Astrocyte (in vitro differentiated cells and primary cell): Measurements from ENCODE around the gene PXN. TPM values are rescaled to one million over a fixed set of nuclear protein-coding genes. Genes with fewer than 3 reads are reported as not detected.

ENCODE experiments used
- DNase-seq: peaks from one replicate; pipeline ENCODE4 v3.0.0-alpha.2; 2010; ENCODE audit warnings: low read depth
- FAIRE-seq: peaks from 2 replicates; lab custom pipeline; 2011; peaks lifted over from hg19 to GRCh38; lab: Jason Lieb, UNC
- H2AFZ ChIP-seq: 2 replicates; pipeline ENCODE4 v1.6.0; 2012; ENCODE audit warnings: low read depth, low read length, inconsistent platforms
- H3K27ac ChIP-seq: 2 replicates; pipeline ENCODE4 v1.5.1; 2011; ENCODE audit warnings: low read depth, low read length, inconsistent platforms
- H3K27me3 ChIP-seq: 2 replicates; pipeline ENCODE4 v1.6.0; 2011; ENCODE audit warnings: low read length, inconsistent platforms; ENCODE audit not compliant: insufficient read depth
- H3K36me3 ChIP-seq: 2 replicates; pipeline ENCODE4 v1.5.1; 2011; ENCODE audit warnings: low read length, inconsistent platforms; ENCODE audit not compliant: insufficient read depth
- H3K4me1 ChIP-seq: 2 replicates; pipeline ENCODE4 v1.5.1; 2011; ENCODE audit warnings: low read length, inconsistent platforms; ENCODE audit not compliant: insufficient read depth
- H3K4me2 ChIP-seq: 2 replicates; pipeline ENCODE4 v1.6.0; 2012; ENCODE audit warnings: low read length, inconsistent platforms
- H3K4me3 ChIP-seq: 2 replicates; pipeline ENCODE4 v1.5.1; 2011; ENCODE audit warnings: low read depth, mild to moderate bottlenecking, low read length, inconsistent platforms; ENCODE audit not compliant: insufficient read depth
- H3K79me2 ChIP-seq: 2 replicates; pipeline ENCODE4 v1.6.0; 2012; ENCODE audit warnings: mild to moderate bottlenecking, low read length, inconsistent platforms; ENCODE audit not compliant: insufficient read depth
- H3K9ac ChIP-seq: 2 replicates; pipeline ENCODE4 v1.6.0; 2012; ENCODE audit warnings: mild to moderate bottlenecking, low read length, inconsistent platforms
- H3K9me3 ChIP-seq: 2 replicates; pipeline ENCODE4 v1.5.1; 2012; ENCODE audit warnings: low read depth, mild to moderate bottlenecking, low read length, inconsistent platforms; ENCODE audit not compliant: insufficient read depth
- H4K20me1 ChIP-seq: 2 replicates; pipeline ENCODE4 v1.6.0; 2012; ENCODE audit warnings: low read length, inconsistent platforms; ENCODE audit not compliant: insufficient read depth
- H3K27ac Mint-ChIP-seq: one replicate; pipeline ENCODE4 v1.8.0; 2021; ENCODE audit warnings: mild to moderate bottlenecking, mixed read lengths; ENCODE audit not compliant: unreplicated experiment
- H3K27me3 Mint-ChIP-seq: one replicate; pipeline ENCODE4 v1.8.0; 2021; ENCODE audit warnings: low read depth, mixed read lengths; ENCODE audit not compliant: unreplicated experiment
- H3K36me3 Mint-ChIP-seq: one replicate; pipeline ENCODE4 v1.8.0; 2021; ENCODE audit warnings: low read depth, mixed read lengths; ENCODE audit not compliant: unreplicated experiment
- H3K4me1 Mint-ChIP-seq: one replicate; pipeline ENCODE4 v1.8.0; 2021; ENCODE audit warnings: low read depth, mixed read lengths; ENCODE audit not compliant: unreplicated experiment
- H3K4me3 Mint-ChIP-seq: one replicate; pipeline ENCODE4 v1.8.0; 2021; ENCODE audit warnings: mild to moderate bottlenecking, moderate library complexity, mixed read lengths; ENCODE audit not compliant: unreplicated experiment
- H3K9me3 Mint-ChIP-seq: one replicate; pipeline ENCODE4 v1.8.0; 2021; ENCODE audit warnings: mild to moderate bottlenecking, mixed read lengths; ENCODE audit not compliant: unreplicated experiment
- CTCF ChIP-seq: IDR thresholded peaks from 2 replicates; pipeline ENCODE4 v1.5.1; 2011; ENCODE audit warnings: low read depth, mild to moderate bottlenecking, inconsistent platforms, low read length, moderate library complexity; ENCODE audit not compliant: insufficient read depth
- EZH2 ChIP-seq: IDR thresholded peaks from 2 replicates; pipeline ENCODE4 v1.6.1; 2012; ENCODE audit warnings: mild to moderate bottlenecking, low read length, inconsistent platforms; ENCODE audit not compliant: insufficient read depth
- total RNA-seq: library from RNA; stranded (reverse); gene quantifications from 2 replicates; pipeline ENCODE4 v1.2.1, GENCODE V29; 2021

Gene PXN
- total RNA-seq, 1 donor from 2014 or later, result 151 TPM

DNA sequence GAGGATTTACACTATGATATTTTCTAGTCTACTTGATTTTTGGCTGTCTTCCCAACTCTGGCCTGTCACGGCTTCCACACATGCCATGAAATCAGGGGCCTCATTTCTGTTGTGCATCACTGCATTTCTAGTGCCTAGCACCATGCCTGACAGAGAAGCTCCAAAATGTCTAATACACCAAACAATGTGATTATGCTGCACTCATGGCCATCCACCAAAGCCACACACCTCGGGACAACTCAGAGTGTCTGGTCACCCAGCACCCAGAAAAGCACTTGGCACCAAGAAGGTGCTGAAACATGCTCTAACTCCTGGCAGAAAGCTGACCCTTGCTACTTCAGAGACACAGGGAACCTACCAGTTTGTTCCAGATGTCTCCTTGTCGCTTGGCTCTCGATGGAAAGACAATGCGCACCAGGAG, 82.3 kb downstream of the PXN start:
- Histone ChIP-seq H3K9ac (peak overlapping the region; percentile 29), H4K20me1 (peaks cover 86% of the 10 kb centered on the region), H3K4me1 (peaks cover 14% of the 10 kb centered on the region), H3K79me2 (peaks cover 72% of the 10 kb centered on the region), H3K27ac (no peak overlapping the region), H2AFZ (no peak overlapping the region), H3K9me3 (no peaks in the 10 kb centered on the region), H3K4me2 (peak overlapping the region; percentile 51), H3K27me3 (no peaks in the 10 kb centered on the region), H3K36me3 (peaks cover 51% of the 10 kb centered on the region), H3K4me3 (no peak overlapping the region)
- Mint-ChIP-seq H3K4me3 (no peak overlapping the region), H3K9me3 (no peaks in the 10 kb centered on the region), H3K27me3 (no peaks in the 10 kb centered on the region), H3K4me1 (peaks cover 16% of the 10 kb centered on the region), H3K36me3 (peaks cover 25% of the 10 kb centered on the region), H3K27ac (peak overlapping the region; percentile 38)
- TF ChIP-seq EZH2 (no peak), CTCF (no peak)
- no peak for FAIRE-seq
- peak; percentile 27 for DNase-seq

DNA sequence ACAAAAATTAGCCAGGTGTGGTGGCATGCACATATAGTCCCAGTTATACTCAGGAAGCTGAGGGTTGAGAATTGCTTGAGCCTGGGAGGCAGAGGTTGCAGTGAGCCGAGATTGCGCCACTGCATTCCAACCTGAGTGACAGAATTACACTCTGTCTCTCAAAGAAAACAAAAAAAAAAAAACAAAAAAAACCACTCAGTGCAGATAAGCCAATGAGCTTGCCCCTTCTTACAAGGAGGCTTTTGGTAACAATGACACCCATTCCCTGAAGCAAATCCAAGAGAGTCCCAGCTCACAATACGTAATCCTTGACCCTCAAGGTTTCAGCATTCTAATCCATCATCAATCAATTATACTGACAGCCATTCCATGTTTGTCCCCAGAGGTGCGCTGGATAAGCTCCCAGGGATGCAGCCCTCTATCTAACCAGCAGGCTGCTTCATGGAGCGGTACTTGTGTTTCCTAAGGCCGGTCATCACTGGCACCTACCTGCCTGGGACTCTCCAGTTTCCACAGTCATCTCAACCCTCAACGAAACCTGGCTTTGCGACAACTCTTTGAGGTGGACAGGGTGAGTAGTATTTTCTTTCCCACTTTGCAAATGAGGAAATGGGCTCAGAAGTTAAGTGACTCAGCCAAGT, 83.4 kb downstream of the PXN start:
- peak overlapping the region; percentile 16 for H3K4me3 ChIP-seq

More for the DNA sequence above, 83.4 kb downstream of the PXN start:
- Histone ChIP-seq H2AFZ (no peak overlapping the region), H3K9me3 (no peaks in the 10 kb centered on the region), H3K9ac (peak overlapping the region; percentile 29), H3K79me2 (peaks cover 68% of the 10 kb centered on the region), H3K27me3 (no peaks in the 10 kb centered on the region), H3K4me2 (peak overlapping the region; percentile 51), H3K27ac (peak overlapping the region; percentile 32), H3K4me1 (peaks cover 14% of the 10 kb centered on the region), H4K20me1 (peaks cover 83% of the 10 kb centered on the region), H3K36me3 (peaks cover 59% of the 10 kb centered on the region)
- TF ChIP-seq CTCF (no peak), EZH2 (no peak)
- Mint-ChIP-seq H3K9me3 (no peaks in the 10 kb centered on the region), H3K27me3 (no peaks in the 10 kb centered on the region), H3K4me1 (peaks cover 16% of the 10 kb centered on the region), H3K36me3 (peaks cover 36% of the 10 kb centered on the region), H3K27ac (peak overlapping the region; percentile 48), H3K4me3 (no peak overlapping the region)
- FAIRE-seq, result no peak
- DNase-seq, result peak; percentile 72
